GM12891 (cell line): ENCODE data around the gene TRAP1.

ENCODE experiments used
- DNase-seq: peaks from one replicate; pipeline ENCODE4 v3.0.0; 2011; ENCODE audit warnings: low spot score; ENCODE audit not compliant: insufficient read length
- FAIRE-seq: peaks from 2 replicates; lab custom pipeline; 2011; peaks lifted over from hg19 to GRCh38; lab: Jason Lieb, UNC
- PAX5 ChIP-seq: IDR thresholded peaks from 2 replicates; pipeline ENCODE4 v1.6.1; 2011; ENCODE audit warnings: low read length, moderate library complexity, mild to moderate bottlenecking; ENCODE audit not compliant: insufficient read depth, severe bottlenecking
- POLR2A ChIP-seq: IDR thresholded peaks from 2 replicates; pipeline ENCODE4 v1.6.1; 2011; ENCODE audit warnings: low read depth, low read length, control low read depth
- POLR2AphosphoS5 ChIP-seq: IDR thresholded peaks from 2 replicates; pipeline ENCODE4 v1.6.1; 2011; ENCODE audit warnings: low read depth, low read length, control low read depth
- POU2F2 ChIP-seq: IDR thresholded peaks from 2 replicates; pipeline ENCODE4 v1.6.1; 2011; ENCODE audit warnings: low read depth, mild to moderate bottlenecking, control low read depth, low read length, moderate library complexity
- SPI1 ChIP-seq: IDR thresholded peaks from 2 replicates; pipeline ENCODE4 v1.6.1; 2011; ENCODE audit warnings: low read depth, low read length, control low read depth
- TAF1 ChIP-seq: IDR thresholded peaks from 2 replicates; pipeline ENCODE4 v1.6.1; 2011; ENCODE audit warnings: low read depth, low read length, control low read depth

TRAP1 gene

DNA sequence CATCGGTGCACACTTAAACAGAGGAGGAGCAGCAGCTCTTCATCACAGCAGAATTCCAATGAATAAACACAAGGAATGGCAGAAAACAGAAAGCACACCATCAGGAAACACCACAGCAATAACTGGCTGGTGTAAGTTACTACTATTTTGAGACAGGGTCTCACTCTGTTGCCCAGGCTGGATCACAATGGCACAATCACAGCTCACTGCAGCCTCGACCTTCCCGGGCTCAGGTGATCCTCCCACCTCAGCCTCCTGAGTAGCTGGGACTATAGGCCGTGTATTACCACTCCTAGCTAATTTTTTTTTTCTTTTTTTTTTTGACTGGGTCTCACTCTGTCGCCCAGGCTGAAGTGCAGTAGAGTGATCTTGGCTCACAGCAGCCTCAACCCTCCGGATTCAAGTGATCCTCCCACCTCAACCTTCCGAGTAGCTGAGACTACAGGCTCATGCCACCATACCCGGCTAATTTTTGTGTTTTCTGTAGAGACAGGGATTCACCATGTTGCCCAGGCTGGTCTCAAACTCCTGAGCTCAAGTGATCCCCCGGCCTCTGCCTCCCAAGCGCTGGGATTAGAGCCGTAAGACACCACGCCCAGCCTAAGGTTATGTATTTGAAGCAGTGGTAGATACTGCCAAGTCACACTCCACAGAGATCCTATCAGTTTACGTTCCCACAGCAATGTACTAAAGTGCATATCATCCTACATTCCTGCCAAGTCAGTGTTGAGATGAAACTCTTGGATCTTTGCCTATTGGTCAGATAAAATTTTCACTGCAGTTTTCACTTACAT is 20.7 kb downstream of the TRAP1 start:
- TF ChIP-seq POU2F2 (no peak), POLR2A (no peak), TAF1 (no peak), SPI1 (no peak), PAX5 (no peak), POLR2AphosphoS5 (no peak)
- FAIRE-seq, result no peak
- DNase-seq, result no peak

DNA sequence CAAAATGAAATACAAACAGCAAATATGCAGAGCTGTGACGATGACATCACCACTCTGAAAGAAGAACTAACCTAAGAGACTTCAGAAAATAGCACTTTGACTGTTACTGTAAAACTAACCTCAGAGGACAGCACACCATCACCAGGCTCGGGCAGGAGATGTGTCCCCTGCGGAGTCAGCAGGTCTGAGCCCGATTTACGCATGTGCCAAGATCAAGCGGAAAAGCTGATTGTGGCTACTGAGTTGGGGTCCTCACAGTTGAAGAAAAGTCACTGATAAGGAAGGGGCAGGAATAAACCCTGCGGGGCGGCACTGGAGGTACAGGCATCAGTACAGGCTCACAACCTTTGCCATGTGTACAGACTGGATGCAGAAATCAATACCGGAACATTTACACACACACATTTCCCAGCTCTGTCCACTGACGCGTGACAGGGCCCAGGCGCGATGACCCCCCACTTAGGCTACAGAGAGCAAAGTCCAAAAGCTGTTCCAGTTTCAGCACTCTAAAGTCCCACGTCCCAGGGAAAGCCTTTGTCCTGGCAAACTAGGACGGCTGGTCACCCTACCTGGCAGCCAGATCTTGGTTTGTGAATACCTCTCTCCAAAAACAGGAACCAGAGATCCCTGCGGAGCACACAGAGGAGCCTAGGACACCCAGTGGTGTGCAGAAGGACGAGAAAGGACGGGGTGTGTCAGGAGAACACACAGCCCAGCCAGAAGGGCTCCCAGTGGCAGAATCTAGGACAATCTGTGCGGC is 21.5 kb downstream of the TRAP1 start:
- TF ChIP-seq PAX5 (no peak), SPI1 (no peak), TAF1 (no peak), POU2F2 (no peak), POLR2A (no peak), POLR2AphosphoS5 (no peak)
- DNase-seq (no peak), FAIRE-seq (no peak)

DNA sequence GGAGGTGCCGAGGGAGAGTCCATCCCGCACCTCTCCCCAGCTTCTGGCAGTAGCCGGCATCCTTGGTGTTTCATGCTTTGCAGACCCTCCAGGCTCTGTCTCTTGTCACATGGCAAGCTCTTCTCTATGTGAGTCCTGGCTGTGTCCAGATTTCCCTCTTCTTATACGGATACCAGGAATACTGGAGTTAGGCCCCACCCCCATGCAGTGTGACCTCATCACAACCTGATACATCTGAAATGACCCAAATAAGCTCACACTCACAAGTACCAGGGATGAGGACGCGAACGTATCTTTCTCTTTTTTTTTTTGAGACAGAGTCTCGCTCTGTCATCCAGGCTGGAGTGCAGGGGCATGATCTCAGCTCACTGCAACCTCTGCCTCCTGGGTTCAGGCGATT is 23.3 kb downstream of the TRAP1 start:
- TF ChIP-seq TAF1 (no peak), POLR2AphosphoS5 (no peak), PAX5 (no peak), POU2F2 (no peak), SPI1 (no peak), POLR2A (no peak)
- DNase-seq (no peak), FAIRE-seq (no peak)

DNA sequence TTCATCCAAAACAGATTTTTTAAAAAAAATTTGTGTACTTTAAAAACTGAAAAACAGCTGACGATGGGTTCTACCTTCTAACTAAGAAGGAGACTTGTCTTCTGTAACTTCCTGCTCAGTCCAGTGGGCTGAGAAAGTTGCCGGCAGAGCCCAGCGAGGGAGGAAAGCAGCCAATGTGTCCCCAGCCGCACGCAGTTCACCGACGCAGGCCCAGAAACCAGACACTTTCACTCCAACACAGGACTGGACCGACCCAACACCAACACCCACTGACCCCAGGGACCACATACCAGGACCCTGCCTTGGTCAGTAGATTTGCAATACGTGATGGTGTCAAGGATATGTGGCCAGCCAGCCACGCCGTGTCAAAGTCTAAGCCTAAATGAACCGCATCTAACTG is 25.6 kb downstream of the TRAP1 start:
- no peak for FAIRE-seq
- no peak for DNase-seq
- TF ChIP-seq POLR2A (no peak), SPI1 (no peak), PAX5 (no peak)

DNA sequence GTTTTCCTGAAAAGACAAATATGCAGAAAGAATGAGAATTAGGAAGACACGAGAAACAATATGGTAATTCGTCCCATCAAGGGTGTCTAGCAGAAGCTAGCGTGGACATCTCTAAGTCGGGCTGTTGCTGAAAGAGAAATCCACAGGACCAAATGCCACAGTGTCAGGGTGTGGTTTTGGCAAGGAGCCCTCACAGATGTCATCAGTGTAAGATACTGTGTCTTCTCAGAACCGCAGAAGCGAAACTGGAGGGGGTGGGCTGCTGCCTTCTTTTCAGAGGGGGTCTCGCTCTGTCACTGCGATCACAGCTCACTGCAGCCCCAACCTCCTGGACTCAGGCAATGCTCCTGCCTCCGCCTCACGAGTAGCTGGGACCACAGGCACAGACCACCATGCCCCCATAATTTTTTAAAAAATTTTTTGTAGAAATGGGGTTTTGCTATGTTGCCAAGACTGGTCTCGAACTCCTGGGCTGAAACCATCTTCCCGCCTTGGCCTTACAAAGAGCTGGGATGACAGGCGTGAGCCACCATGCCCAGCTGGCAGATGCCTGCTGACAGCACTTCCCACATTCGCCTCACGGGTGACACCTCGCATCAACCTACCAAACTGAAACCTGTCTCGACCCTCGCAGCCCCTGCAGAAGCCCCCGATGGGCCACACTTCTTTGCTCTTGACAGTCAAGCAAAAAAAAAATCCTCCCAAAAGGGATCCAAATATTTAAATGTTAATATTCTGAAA is 26.2 kb downstream of the TRAP1 start:
- TF ChIP-seq POLR2A (no peak), PAX5 (no peak), POLR2AphosphoS5 (no peak), POU2F2 (no peak), SPI1 (no peak), TAF1 (no peak)
- FAIRE-seq (no peak), DNase-seq (no peak)

DNA sequence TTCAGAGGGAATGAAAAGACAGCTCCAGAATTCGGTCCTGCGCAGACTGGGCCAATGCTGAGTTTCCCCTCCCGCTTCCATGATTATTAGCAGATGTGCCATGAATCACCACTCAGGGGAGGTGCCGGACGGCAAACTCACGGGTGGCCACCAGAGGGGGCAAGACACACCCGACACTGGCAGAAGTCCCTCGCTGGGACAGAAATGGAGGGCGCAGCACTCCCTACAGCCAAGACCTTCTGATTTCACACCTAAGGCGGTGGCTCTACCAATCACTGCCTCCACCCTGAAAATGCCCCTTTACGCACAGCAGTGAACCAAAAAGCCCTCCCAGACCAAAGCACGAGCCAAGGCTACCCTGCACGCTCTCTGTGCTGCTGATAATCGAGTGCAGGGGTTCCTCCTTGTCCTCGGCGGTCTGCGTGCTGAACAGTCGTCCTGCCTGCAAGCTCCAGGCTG is 26.8 kb downstream of the TRAP1 start:
- DNase-seq (peak; percentile 75), FAIRE-seq (peak; percentile 93)
- TF ChIP-seq POU2F2, result no peak
- TF ChIP-seq POLR2AphosphoS5, result no peak
- no peak for TF ChIP-seq TAF1
- no peak for TF ChIP-seq SPI1
- no peak for TF ChIP-seq PAX5
- TF ChIP-seq POLR2A, result no peak

DNA sequence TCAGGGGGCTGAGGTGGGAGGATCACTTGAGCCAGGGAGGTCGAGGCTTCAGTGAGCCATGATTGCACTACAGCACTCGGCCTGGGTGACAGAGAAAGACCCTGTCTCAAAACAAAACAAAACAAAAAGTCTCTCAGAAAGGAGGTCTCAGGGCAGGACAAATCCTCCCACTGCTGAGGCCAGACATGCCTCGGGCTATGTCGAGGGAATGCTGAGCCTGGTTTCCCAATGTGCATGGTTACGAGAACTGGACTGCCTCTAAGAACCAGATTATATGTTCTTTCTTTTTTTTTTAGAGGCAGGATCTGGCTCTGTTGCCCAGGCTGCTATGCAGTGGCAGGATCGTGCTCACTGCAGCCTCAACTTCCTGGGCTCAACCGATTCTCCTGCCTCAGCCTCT is 27.6 kb downstream of the TRAP1 start:
- no peak for DNase-seq

DNA sequence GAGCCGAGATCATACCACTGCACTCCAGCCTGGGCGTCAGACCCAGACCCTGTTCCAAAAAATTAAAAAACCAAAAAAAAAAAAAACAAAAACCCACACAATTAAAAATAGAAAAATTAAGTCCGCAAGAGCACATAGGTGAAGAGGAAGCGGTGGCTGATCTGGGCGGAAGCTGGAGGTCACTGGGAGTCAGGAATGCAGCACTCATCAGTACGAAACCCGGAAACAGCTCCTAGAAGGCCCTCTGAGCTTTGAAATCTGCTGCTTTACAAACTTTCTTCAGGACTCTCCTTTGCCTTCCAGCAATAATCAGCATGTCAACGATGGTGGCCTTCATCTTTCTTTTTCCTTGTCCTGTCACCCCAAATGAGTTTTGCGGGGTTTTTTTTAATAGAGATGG is 29.5 kb downstream of the TRAP1 start:
- no peak for FAIRE-seq
- no peak for DNase-seq
- TF ChIP-seq TAF1 (no peak), SPI1 (no peak), POLR2AphosphoS5 (no peak), POLR2A (no peak), POU2F2 (no peak), PAX5 (no peak)

More for the DNA sequence above, 27.6 kb downstream of the TRAP1 start:
- TF ChIP-seq POU2F2 (no peak), POLR2AphosphoS5 (no peak), POLR2A (no peak), TAF1 (no peak), SPI1 (no peak), PAX5 (no peak)
- no peak for FAIRE-seq

DNA sequence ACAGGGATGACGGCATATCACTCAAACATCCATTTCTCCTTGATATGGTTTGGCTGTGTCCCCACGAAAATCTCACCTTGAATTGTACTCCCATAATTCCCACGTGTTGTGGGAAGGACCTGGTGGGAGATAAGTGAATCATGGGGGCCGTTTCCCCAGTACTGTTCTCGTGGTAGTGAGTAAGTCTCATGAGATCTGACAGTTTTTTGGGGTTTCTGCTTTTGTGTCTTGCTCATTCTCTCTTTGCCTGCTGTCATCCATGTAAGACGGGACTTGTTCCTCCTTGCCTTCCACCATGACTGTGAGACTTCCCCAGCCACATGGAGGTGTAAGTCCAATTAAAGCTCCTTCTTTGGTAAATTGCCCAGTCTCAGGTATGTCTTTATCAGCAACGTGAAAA is 30.3 kb downstream of the TRAP1 start:
- TF ChIP-seq SPI1 (no peak), TAF1 (no peak), POLR2AphosphoS5 (no peak), PAX5 (no peak), POU2F2 (no peak), POLR2A (no peak)
- FAIRE-seq (no peak), DNase-seq (no peak)

DNA sequence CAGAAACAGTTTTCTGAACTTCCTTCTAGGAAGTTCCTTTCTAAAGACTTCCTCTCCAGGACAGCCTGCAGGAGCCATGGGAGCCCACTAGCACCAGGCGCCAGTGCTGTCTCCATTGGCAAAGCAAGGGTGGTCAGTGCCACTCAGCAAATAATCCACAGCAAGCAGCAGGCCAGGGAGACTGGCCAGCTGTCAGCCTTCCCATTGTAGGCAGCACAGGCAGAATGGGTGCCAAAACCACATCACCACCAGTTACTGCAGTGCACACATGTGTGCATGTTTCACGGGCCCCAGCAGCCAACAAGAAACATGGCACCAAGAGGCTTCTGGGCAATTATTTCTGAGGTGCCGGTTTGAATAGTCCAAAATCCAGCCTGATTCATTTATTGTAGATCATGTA is 36.1 kb downstream of the TRAP1 start:
- no peak for FAIRE-seq

More for the DNA sequence above, 36.1 kb downstream of the TRAP1 start:
- no peak for DNase-seq
- TF ChIP-seq POLR2A, result no peak
- no peak for TF ChIP-seq SPI1
- TF ChIP-seq PAX5, result no peak
- no peak for TF ChIP-seq TAF1
- TF ChIP-seq POU2F2, result no peak
- TF ChIP-seq POLR2AphosphoS5, result no peak
